Measurements from ENCODE around the gene F8A1.
"Not testable (repeated sequence)": the region's sequence is repeated elsewhere in the genome, so short reads cannot be mapped to it uniquely, and the experiment has no call there.

Gene F8A1

DNA sequence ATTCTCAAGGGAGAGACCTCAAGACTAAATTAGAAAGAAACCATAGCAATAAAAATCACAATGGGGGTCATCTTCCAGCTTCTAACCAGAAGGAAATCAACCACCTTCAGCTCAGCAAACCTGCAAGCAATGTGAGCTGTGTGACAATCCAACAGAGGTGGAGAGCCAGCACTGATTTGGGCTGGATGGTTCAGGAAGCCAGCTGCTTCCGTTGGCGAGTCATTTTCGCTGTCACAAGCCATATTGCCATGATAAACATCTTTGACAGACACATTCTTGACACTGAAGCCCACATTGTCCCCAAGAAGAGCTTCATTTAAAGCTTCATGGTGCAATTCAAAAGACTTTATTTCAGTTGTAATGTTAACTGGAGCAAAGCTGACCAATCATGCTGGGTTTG lies 22.7 kb downstream of the F8A1 start:
- no peak overlapping the region for H3K4me3 Mint-ChIP-seq
- intact Hi-C loops (cut with micrococcal nuclease): loop anchor here (10.0 kb wide), 1 partner anchor 54 kb away; no protein-coding TSS in a partner anchor
- H3K27ac Mint-ChIP-seq: no peak overlapping the region
- H3K36me3 Mint-ChIP-seq (ENCODE audit: low read depth): no peaks in the 10 kb centered on the region
- H3K4me1 Mint-ChIP-seq (ENCODE audit: low read depth): no peaks in the 10 kb centered on the region
- no peaks in the 10 kb centered on the region for H3K9me3 Mint-ChIP-seq
- no peaks in the 10 kb centered on the region for H3K27me3 Mint-ChIP-seq

DNA sequence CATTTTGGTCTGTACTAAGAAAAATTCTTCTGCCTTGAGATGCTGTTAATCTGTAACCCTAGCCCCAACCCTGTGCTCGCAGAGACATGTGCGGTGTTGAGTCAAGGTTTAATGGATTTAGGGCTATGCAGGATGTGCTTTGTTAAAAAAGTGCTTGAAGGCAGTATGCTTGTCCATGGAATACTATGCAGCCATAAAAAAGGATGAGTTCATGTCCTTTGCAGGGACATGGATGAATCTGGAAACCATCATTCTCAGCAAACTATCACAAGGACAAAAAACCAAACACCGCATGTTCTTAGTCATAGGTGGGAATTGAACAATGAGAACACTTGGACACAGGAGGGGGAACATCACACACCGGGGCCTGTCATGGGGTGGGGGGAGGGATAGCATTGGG lies 23.9 kb downstream of the F8A1 start:
- intact Hi-C loops (cut with micrococcal nuclease); H3K27me3 Mint-ChIP-seq; H3K36me3 Mint-ChIP-seq (ENCODE audit: low read depth); H3K4me1 Mint-ChIP-seq (ENCODE audit: low read depth); H3K27ac Mint-ChIP-seq; H3K9me3 Mint-ChIP-seq; H3K4me3 Mint-ChIP-seq: not testable (repeated sequence)

DNA sequence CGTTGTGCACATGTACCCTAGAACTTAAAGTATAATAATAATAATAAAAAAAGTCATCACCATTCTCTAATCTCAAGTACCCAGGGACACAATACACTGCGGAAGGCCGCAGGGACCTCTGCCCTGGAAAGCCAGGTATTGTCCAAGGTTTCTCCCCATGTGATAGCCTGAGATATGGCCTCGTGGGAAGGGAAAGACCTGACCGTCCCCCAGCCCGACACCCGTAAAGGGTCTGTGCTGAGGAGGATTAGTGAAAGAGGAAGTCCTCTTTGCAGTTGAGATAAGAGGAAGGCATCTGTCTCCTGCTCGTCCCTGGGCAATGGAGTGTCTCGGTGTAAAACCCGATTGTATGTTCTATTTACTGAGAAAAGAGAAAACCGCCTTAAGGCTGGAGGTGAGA lies 24.4 kb downstream of the F8A1 start:
- H3K4me3 Mint-ChIP-seq; H3K36me3 Mint-ChIP-seq (ENCODE audit: low read depth); H3K9me3 Mint-ChIP-seq; intact Hi-C loops (cut with micrococcal nuclease); H3K27me3 Mint-ChIP-seq; H3K4me1 Mint-ChIP-seq (ENCODE audit: low read depth); H3K27ac Mint-ChIP-seq: not testable (repeated sequence)

DNA sequence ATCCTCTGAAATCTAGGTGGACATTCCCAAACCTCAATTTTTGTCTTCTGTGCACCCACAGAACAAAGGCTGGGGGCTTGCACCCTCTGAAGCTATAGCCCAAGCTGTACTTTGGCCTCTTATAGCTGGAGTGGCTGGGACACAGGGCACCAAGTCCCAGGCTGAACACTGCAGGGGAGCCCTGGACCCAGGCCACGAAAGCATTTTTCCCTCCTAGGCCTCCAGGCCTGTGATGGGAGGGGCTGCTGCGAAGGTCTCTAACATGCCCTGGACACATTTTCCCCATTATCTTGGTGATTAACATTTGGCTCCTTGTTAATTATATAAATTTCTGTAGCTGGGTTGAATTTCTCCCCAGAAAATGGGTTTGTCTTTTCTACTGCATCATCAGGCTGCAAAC lies 27.9 kb downstream of the F8A1 start:
- Mint-ChIP-seq H3K4me3 (no peak overlapping the region), H3K27me3 (no peaks in the 10 kb centered on the region), H3K4me1 (ENCODE audit: low read depth) (no peaks in the 10 kb centered on the region), H3K9me3 (peaks cover 8% of the 10 kb centered on the region), H3K27ac (no peak overlapping the region), H3K36me3 (ENCODE audit: low read depth) (no peaks in the 10 kb centered on the region)
- intact Hi-C loops (cut with micrococcal nuclease): no loop called here

DNA sequence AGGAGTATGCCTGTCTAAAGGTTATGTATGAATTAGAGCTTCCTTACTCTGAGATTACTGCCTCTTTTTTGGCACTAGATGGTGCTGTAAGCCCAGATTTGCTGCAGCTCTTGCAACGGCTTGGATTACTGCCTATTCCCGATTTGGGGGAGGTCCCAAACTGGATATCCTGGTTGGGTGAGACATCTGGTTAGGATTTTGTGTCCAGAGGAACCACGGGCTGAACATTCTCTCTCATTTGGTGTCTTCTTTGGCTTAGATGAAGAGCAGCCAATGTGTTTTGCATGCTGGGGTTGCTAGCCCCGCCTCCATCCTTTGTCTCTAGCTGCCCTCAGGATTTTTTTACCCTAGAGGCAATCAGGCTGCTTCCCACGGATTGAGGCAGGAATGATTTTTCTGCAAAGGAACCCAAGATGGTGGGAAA lies 31.9 kb downstream of the F8A1 start:
- intact Hi-C loops (cut with micrococcal nuclease): no loop called here
- Mint-ChIP-seq H3K4me1 (ENCODE audit: low read depth) (no peaks in the 10 kb centered on the region), H3K27ac (no peak overlapping the region), H3K4me3 (peak overlapping the region; percentile 42), H3K27me3 (peaks cover 1% of the 10 kb centered on the region), H3K36me3 (ENCODE audit: low read depth) (no peaks in the 10 kb centered on the region), H3K9me3 (peaks cover 8% of the 10 kb centered on the region)

DNA sequence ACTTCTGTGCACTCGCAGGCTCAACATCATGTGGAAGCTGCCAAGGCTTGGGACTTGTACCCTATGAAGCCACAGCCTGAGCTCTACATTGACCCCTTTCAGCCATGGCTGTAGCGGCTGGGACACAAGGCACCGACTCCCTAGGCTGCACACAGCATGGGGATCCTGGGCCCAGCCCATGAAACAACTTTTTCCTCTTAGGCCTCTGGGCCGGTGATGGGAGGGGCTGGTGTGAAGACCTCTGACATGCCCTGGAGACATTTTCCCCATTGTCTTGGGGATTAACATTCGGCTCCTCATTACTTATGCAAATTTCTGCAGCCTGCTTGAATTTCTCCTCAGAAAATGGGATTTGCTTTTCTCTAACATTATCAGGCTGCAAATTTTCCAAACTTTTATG lies 38.6 kb downstream of the F8A1 start:
- intact Hi-C loops (cut with micrococcal nuclease); H3K27me3 Mint-ChIP-seq: not testable (repeated sequence)

More for the DNA sequence above, 38.6 kb downstream of the F8A1 start:
- H3K4me3 Mint-ChIP-seq; H3K27ac Mint-ChIP-seq; H3K9me3 Mint-ChIP-seq; H3K4me1 Mint-ChIP-seq (ENCODE audit: low read depth); H3K36me3 Mint-ChIP-seq (ENCODE audit: low read depth): not testable (repeated sequence)
